ELF-1 (cell line): ENCODE measurements around the gene CSF1.
A peak's percentile ranks its signal among the peaks of the same experiment; 100 is the strongest.
"Not testable (repeated sequence)": the region's sequence is repeated elsewhere in the genome, so short reads cannot be mapped to it uniquely, and the experiment has no call there.

Source experiments
- DNase-seq: peaks from one replicate; pipeline ENCODE4 v3.0.0-alpha.2; 2016; ENCODE audit warnings: low read depth, low spot score

CSF1 gene

DNA sequence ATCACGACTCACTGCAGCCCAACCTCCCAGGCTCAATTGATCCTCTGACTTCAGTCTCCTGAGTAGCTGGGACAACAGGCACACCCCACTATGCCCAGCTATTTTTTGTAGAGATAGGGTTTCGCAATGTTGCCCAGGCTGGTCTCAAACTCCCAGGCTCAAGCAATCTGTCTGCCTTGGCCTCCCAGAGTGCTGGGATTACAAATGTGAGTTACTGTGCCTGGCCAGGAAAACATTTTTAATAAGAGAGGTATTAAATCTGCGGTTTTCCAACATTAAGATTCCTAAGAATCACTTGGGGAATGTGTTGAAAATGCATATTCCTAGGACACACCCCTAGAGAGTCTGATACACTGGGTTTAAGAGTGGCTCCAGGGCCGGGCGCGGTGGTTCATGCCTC, 8.7 kb downstream of the CSF1 start:
- no peak for DNase-seq

DNA sequence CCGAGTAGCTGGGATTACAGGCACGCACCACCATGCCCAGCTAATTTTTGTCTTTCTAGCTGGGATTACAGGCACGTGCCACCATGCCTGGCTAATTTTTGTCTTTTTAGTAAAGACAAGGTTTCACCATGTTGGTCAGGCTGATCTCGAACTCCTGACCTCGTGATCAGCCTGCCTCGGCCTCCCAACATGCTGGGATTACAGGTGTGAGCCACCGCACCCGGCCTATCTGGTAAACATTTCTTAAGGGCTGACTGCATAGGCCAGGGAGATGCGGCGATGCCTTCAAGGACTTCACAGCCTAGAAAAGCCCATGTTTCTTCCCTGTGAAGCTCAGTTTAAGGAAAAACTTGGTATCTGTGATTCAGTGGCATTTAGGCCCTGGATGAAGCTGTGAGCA, 9.7 kb downstream of the CSF1 start:
- not testable (repeated sequence) for DNase-seq

DNA sequence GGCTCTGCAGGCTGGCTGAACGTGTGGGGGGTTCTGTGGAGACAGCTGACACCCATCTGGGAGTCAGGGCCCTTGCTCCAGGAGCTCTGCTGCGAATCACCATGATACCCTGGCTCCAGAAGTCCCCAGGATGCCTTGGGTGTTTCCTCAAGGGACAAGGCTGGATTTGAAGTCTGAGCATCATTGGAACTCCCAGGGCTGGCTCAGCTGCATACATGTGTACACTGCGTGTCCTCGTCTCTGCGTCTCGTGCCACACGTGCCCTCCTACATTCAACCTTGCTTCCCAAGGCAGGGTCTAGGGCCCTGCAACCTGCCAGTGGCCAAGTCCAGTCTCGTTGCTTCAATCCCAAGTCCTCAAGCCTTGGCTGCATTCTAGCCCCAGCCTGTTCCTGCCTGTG, 11.7 kb downstream of the CSF1 start:
- DNase-seq = no peak

DNA sequence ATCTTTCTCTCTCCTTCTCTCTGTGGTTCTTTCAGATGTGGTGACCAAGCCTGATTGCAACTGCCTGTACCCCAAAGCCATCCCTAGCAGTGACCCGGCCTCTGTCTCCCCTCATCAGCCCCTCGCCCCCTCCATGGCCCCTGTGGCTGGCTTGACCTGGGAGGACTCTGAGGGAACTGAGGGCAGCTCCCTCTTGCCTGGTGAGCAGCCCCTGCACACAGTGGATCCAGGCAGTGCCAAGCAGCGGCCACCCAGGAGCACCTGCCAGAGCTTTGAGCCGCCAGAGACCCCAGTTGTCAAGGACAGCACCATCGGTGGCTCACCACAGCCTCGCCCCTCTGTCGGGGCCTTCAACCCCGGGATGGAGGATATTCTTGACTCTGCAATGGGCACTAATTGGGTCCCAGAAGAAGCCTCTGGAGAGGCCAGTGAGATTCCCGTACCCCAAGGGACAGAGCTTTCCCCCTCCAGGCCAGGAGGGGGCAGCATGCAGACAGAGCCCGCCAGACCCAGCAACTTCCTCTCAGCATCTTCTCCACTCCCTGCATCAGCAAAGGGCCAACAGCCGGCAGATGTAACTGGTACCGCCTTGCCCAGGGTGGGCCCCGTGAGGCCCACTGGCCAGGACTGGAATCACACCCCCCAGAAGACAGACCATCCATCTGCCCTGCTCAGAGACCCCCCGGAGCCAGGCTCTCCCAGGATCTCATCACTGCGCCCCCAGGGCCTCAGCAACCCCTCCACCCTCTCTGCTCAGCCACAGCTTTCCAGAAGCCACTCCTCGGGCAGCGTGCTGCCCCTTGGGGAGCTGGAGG, 12.7 kb downstream of the CSF1 start:
- DNase-seq = peak; percentile 82

DNA sequence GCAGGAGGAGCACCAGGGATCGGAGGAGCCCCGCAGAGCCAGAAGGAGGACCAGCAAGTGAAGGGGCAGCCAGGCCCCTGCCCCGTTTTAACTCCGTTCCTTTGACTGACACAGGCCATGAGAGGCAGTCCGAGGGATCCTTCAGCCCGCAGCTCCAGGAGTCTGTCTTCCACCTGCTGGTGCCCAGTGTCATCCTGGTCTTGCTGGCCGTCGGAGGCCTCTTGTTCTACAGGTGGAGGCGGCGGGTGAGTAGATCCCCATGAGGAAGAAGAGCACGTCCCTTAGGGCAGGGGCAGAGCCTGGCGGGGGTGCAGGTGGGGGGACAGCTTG, 13.3 kb downstream of the CSF1 start:
- no peak for DNase-seq

DNA sequence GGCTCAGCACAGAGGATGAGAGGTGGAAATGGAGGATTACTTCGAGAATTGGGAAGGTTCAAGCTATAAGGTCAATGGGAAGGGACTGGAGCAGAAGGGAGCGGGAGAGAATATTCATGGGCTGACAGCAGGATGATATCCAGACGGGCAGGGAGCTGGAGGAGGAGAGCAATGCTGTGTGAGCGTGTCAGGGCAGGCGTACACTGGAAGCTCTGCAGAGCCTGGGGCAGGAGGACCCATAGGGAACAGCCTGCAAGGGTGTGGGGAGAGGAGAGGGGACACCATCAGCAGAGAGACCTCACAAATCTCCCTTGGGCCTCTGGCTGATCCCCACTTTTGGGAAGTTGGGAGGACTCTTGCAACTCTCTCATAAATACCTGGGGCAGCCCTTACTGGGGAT, 13.7 kb downstream of the CSF1 start:
- DNase-seq = no peak

DNA sequence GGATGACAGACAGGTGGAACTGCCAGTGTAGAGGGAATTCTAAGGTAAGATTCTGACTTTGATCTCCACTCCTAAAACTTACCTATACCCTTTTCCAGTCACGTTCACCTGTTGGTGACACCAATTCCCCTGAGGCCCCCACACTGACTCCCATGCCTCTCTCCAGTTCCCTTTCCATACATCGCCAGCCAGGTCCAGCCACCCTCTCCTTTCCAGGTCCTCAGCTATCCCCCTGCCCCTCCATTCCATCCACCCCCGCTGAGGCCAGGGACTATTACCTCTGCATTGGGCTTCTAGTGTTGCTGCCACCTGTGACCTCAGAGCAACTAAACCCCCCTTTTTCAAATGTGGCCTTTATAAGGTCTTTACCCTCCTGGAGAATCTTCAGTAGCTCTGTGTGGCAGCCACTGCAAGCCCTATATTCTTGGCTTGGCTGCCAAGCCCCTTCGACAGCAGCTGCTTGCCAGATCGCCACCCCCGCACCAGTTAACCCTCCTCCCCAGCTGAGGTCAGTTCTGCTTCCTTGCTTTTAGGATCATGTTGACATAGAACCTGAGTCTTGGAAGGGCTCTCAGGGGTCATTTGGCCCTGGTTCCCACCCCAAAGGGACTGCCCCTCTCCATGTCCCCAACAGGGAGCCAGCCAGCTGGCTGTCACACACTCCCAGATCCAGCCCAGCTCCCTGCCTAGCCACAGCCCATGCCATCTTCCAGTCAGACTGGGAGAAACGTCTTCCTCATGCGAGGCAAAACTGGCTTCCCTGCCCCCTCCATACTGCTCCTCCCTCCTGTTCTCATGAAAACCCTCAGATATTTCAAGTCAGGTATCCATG, 14.7 kb downstream of the CSF1 start:
- no peak for DNase-seq

DNA sequence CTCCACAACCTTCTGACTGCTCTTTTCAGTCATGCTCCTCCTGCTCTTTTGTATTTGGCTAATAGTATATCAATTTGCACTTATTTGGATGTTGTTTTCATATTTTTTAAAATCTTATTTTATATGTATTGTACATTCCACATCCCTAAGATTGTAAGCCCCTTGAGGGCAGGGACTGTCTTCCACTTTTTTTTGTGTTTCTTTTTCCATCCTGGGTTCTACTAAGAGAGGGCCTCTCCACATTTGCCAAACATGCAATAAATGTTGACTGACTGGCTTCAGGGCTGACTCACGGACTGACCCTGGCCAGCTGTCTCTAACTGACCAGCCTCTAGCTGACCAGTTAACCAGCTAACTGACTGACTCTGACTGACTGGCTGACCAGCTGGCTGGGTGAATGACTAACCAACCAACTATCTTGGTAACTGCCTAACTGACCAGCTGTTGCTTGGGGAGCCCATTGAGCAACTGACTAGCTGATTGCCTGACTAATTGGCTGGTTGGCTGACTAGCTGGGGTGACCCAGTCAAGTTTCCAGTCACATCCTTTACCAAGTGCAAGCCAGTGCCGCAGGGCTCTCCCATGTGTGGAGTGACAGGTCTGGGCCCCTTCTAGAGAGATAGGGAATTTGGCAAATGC, 16.1 kb downstream of the CSF1 start:
- no peak for DNase-seq

DNA sequence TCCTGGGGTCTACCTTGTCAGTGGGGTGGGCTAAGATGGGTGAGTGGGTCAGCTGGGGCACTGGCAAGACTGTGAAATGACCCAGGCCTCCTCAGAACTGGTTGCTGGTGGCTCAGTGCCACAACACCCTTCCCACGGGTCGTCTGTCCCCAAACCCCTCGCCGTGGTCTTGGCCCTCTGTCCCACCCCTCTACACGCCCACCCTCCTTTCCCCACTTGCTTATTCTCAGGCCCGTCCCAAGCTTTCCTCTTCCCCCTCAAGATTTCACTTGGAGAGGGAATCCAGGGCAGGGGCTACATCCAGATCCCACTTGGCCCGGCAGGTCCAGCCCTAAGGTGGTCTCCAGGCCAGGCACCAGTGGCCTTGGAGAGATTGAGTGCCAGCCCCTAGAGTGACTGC, 16.7 kb downstream of the CSF1 start:
- DNase-seq = no peak

DNA sequence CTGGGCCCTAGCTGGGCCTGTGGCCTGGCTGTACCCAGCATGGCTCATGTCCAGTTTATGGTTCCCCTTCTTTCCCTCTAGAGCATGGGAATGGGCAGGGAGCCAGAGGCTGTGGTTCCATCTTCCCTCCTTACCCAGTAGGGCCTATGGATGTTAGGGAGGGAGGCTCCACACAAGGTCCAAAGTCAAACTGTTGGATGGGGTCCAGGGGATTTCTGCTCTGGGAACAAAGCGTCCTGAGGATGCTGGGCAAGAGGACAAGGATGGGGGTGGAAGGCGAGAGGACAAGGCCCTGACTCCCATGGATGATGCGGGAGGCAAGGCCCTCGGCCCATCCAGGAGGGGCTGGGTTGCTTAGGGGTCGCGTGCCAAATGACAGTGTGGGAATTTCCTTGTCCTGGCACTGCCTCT, 17.3 kb downstream of the CSF1 start:
- no peak for DNase-seq

DNA sequence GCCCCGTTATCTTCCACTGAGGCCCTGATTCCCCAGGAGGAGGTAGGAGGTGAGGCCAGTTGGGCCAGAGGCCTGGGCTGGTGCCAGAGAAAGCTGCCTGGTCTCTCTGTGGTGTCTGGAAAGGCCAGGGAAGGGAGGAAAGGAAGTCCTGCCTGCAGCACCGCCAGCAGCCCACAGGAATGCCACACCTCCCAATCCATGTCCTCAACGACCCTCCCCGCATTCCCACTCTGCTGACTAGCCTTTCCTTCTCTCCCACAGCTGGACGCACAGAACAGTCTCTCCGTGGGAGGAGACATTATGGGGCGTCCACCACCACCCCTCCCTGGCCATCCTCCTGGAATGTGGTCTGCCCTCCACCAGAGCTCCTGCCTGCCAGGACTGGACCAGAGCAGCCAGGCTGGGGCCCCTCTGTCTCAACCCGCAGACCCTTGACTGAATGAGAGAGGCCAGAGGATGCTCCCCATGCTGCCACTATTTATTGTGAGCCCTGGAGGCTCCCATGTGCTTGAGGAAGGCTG, 18.0 kb downstream of the CSF1 start:
- peak; percentile 39 for DNase-seq

DNA sequence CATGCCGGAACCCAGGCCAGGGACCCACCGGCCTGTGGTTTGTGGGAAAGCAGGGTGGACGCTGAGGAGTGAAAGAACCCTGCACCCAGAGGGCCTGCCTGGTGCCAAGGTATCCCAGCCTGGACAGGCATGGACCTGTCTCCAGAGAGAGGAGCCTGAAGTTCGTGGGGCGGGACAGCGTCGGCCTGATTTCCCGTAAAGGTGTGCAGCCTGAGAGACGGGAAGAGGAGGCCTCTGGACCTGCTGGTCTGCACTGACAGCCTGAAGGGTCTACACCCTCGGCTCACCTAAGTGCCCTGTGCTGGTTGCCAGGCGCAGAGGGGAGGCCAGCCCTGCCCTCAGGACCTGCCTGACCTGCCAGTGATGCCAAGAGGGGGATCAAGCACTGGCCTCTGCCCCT, 18.5 kb downstream of the CSF1 start:
- no peak for DNase-seq

DNA sequence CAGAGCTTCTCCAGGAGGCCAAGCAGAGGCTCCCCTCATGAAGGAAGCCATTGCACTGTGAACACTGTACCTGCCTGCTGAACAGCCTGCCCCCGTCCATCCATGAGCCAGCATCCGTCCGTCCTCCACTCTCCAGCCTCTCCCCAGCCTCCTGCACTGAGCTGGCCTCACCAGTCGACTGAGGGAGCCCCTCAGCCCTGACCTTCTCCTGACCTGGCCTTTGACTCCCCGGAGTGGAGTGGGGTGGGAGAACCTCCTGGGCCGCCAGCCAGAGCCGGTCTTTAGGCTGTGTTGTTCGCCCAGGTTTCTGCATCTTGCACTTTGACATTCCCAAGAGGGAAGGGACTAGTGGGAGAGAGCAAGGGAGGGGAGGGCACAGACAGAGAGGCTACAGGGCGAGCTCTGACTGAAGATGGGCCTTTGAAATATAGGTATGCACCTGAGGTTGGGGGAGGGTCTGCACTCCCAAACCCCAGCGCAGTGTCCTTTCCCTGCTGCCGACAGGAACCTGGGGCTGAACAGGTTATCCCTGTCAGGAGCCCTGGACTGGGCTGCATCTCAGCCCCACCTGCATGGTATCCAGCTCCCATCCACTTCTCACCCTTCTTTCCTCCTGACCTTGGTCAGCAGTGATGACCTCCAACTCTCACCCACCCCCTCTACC, 19.1 kb downstream of the CSF1 start:
- no peak for DNase-seq

DNA sequence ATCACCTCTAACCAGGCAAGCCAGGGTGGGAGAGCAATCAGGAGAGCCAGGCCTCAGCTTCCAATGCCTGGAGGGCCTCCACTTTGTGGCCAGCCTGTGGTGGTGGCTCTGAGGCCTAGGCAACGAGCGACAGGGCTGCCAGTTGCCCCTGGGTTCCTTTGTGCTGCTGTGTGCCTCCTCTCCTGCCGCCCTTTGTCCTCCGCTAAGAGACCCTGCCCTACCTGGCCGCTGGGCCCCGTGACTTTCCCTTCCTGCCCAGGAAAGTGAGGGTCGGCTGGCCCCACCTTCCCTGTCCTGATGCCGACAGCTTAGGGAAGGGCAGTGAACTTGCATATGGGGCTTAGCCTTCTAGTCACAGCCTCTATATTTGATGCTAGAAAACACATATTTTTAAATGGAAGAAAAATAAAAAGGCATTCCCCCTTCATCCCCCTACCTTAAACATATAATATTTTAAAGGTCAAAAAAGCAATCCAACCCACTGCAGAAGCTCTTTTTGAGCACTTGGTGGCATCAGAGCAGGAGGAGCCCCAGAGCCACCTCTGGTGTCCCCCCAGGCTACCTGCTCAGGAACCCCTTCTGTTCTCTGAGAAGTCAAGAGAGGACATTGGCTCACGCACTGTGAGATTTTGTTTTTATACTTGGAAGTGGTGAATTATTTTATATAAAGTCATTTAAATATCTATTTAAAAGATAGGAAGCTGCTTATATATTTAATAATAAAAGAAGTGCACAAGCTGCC, 19.8 kb downstream of the CSF1 start:
- peak; percentile 33 for DNase-seq

DNA sequence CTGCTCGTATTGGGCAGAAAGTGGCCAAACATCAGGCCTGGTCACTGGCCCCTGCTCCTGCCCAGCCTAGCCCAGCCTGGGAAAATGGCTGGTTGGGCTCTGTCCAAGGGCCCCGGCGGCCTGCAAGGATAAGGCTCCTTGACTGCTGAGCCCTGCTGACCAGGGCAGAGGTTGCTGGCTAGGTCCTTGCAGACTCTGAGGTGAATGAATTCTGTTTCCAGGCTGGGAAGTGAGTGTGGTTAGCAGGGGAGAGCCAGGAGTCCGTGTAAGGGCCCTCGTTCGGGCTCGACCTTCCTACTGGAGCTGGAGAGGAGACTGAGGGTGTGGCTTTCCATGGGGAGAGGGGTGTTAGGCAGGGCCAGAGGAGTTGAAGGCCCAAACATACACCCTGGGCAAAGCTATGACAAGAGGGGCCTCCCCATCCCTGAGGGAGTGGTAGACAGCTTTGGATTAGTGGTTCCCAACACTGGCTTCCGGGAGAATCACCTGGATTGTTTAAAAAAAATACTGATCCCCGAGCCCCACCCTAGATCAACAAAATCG, 20.6 kb downstream of the CSF1 start:
- peak; percentile 99 for DNase-seq

DNA sequence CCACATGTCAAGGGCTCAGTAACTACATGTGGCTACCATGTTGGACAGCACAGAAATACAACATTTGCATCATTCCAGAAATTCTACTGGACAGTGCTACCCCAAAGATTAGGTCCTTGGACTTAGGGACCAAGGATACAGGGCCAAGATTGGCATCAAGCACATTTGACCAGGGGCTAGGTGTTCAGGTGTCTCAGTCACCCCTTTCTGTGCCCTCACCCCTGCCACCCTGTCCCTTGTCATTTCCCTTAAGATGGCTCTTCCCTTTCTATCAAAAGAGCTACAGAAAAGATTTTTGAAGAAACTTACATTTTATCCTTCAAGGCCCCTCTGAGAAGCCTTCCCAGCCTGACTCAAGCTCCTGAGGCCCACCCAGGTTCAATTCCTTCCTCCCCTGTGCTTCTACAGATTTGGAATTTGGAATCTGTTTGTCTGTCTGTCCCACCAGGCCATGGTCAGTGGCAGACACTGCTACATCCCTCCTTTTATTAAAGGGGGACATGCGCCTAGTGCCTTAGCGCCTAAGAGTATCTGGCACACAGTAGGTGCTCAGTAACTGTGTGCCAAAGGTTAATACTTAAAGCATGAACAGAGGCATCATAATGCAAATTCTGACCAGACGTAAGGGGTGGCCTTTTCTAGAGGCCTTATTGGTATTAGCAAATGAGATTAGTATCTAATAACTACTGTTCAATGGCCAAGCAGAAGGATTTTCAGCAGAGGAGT, 21.4 kb downstream of the CSF1 start:
- DNase-seq = no peak

DNA sequence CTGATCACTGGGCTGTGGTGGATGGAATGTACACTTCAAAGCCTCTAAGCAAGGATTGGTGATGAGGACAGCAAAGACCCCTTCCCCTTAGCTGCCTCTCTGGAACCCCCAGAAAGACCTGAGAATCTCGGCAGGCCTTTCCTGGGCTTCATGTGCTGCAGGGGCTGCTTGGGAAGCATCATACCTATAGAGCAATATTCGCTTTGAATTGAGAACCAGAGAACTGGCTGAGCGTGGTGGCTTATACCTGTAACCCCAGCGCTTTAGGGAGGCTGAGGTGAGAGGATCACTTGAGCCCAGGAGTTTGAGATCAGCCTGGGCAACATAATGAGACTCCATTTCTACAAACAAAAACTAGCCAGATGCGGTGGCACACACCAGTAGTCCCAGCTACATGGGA, 22.0 kb downstream of the CSF1 start:
- DNase-seq = no peak

DNA sequence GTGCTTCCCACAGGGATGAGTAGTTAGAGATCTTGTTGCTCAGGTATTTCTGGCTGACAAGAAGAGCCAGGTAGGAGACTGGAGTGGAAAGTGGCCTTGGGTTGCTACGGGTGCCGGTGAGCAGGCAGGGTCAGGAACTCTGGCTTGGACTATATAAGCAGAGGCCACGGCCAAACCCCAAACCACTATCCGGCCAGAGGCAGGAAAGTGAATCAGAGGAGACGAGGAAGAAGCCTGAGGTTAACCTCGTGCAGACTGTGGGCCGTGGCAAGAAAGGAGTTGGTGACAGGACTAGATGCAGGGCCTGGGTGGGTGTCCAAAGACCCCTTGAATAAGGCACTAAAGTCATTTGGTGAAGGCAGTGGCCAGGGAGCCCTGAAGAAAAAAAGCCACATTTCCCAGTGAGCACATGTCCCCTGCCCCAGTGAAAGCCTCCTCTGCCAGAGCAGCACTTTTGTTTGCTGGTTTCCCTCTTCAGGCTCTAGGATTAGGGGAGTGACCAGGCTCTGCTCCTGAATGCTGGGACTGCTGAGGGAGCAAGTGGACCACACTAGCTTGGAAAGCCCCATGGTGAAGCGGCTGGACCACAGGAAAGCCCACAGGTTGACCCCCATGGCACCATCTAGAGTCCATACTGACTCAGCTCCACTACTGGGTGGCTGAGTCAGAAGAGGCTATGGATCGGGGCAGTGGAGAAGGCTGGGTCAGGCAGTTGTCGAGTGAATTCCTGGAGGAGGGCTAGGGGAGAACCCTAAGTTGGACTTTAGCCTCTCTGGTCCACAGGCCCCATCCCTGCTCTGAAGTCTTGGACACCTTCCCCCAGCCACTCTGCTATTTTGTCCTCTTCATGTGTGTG, 23.4 kb downstream of the CSF1 start:
- no peak for DNase-seq

DNA sequence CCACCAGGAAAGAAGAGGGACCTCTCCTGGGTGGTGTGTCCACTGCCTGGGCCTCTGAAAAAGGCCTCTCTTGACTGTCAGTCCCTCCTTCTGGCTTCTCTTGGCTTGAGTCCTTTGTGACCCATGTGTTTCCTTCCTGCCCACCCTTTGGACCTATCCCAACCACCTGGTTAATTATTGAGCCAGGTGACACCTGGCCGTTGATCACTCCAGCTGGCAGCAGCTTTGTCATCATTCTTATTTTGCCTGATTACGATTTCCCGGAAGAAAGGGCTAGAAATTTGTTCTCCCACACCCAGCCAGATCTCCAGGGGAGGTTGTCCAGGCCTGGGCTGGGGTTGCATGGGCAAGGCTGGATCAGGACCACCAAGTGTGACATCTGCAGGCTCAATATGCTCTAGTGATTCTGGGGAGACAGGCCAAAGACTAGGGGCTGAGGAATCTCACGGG, 24.8 kb downstream of the CSF1 start:
- no peak for DNase-seq
